Measurements from ENCODE around the gene RBMS2. TPM values are rescaled to one million over a fixed set of nuclear protein-coding genes. Genes with fewer than 3 reads are reported as not detected.

Gene RBMS2
- total RNA-seq, 1 donor from 2014 or later: 2.7 TPM

DNA sequence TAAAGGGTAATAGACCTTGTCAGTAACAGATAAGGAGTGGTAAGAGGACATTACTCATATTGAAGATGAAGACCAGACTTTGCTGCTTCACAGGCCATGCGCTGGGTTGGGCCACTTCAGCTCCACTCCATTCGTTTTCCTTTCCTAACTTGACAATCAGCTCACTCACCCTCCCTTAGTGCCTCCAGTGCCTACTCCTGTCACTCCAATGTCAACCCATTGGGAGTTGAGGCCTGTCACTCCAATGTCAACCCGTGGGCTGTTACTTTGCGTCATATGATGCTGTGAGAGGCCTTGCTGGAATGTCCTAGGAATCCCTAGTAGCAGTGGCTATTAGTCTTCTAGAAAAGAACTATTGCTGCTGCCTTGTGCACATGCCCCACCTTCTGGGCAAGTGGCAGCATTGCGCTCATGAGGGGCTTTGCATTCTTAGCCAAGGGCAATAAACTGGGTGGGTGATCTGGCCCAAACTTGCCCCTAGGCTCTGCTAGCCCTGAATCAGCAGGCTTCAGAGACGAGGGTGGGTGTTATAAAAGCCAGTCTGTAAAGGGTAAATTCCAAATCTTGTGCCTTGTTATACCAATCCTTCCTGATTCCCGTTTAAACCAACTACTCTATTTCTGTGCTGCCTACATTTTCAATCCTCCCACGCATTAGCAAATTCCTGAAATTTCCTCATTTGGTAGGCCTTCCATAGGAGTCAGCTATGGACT, 72.4 kb downstream of the RBMS2 start:
- DNase-seq (peak; percentile 33), ATAC-seq (ENCODE audit: low read depth) (peak; percentile 83)
- H3K36me3 Mint-ChIP-seq (ENCODE audit: low read depth): peaks cover 31% of the 10 kb centered on the region
- TF ChIP-seq, protein P1, sequence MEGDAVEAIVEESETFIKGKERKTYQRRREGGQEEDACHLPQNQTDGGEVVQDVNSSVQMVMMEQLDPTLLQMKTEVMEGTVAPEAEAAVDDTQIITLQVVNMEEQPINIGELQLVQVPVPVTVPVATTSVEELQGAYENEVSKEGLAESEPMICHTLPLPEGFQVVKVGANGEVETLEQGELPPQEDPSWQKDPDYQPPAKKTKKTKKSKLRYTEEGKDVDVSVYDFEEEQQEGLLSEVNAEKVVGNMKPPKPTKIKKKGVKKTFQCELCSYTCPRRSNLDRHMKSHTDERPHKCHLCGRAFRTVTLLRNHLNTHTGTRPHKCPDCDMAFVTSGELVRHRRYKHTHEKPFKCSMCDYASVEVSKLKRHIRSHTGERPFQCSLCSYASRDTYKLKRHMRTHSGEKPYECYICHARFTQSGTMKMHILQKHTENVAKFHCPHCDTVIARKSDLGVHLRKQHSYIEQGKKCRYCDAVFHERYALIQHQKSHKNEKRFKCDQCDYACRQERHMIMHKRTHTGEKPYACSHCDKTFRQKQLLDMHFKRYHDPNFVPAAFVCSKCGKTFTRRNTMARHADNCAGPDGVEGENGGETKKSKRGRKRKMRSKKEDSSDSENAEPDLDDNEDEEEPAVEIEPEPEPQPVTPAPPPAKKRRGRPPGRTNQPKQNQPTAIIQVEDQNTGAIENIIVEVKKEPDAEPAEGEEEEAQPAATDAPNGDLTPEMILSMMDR (IDR thresholded peaks at IDR 0.05): no peak
- intact Hi-C loops (cut with micrococcal nuclease): loop anchor here (1.0 to 10.0 kb wide), 4 partner anchors 21 to 469 kb away; partner anchors contain the start of gene ESYT1
- no peaks in the 10 kb centered on the region for H3K27me3 Mint-ChIP-seq
- no peak overlapping the region for H3K4me3 Mint-ChIP-seq
- CTCF ChIA-PET: interaction anchor here (1.0 to 2.6 kb wide), 5 partner anchors 18 to 476 kb away, joined by 3 to 12 read pairs (median 8); partner anchors contain the start of gene ZC3H10
- POLR2A ChIA-PET: no interaction called here
- no peaks in the 10 kb centered on the region for H3K9me3 Mint-ChIP-seq
- H3K27ac Mint-ChIP-seq: no peak overlapping the region
- peaks cover 2% of the 10 kb centered on the region for H3K4me1 Mint-ChIP-seq

DNA sequence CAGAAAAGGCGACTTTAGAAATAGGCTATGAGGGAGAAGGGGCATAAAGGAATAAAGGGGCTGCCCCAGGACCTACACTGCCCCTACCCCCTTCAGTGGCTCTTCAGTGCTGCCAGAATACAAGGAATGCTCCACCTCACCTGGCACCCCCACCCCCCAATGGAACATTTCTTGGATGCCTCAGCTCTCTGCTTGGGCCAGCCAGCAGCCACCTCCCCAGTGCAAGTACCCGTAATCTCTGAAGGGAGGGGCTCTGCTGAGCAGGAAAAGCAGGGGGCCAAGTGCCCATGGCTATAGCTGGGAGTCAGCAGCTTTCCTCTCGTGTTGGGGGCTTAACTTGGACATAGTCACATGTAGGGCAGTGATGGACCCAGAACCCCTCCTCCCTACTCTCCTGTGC, 75.2 kb downstream of the RBMS2 start:
- DNase-seq (no peak), ATAC-seq (ENCODE audit: low read depth) (no peak)
- Mint-ChIP-seq H3K27me3 (no peaks in the 10 kb centered on the region), H3K27ac (no peak overlapping the region), H3K36me3 (ENCODE audit: low read depth) (peaks cover 59% of the 10 kb centered on the region), H3K4me3 (no peak overlapping the region), H3K9me3 (no peaks in the 10 kb centered on the region), H3K4me1 (peaks cover 2% of the 10 kb centered on the region)
- intact Hi-C loops (cut with micrococcal nuclease): loop anchor here (10.0 kb wide), 1 partner anchor 472 kb away; the partner anchor contains the start of gene ESYT1
- ChIA-PET POLR2A (interaction anchor here (0.7 kb wide), 1 partner anchor 68 kb away, joined by 4 read pairs; no protein-coding TSS in a partner anchor), CTCF (interaction anchor here (0.6 kb wide), 1 partner anchor 40 kb away, joined by 3 read pairs; no protein-coding TSS in a partner anchor)
- TF ChIP-seq, protein P1 (IDR thresholded peaks at IDR 0.05): no peak

DNA sequence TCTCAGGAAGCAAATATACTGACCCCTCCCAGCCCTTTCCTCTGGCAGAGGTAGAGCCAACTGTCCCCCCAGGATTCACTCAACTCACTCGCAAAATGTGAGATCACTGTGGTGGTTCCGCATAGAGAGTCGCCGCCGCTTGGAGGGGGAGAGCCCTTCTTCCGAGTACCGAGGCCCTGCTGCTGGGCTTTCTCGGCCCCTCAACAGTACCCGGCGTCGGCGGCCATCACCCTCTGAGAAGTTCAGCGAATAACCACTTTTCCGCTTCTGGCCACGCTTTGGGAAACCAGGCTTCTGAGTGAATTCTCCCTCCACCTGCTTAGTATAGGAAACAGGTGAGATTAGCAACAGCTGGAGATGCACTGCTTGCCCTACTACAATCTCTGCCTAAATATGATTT, 77.4 kb downstream of the RBMS2 start:
- TF ChIP-seq, protein P1 (IDR thresholded peaks at IDR 0.05): no peak
- H3K36me3 Mint-ChIP-seq (ENCODE audit: low read depth): peaks cover 79% of the 10 kb centered on the region
- H3K4me3 Mint-ChIP-seq: no peak overlapping the region
- intact Hi-C loops (cut with micrococcal nuclease): loop anchor here (10.0 kb wide), 1 partner anchor 474 kb away; the partner anchor contains the start of gene ESYT1
- CTCF ChIA-PET: interaction anchor here (4.7 kb wide), 1 partner anchor 37 kb away, joined by 25 read pairs; no protein-coding TSS in a partner anchor
- peaks cover 2% of the 10 kb centered on the region for H3K4me1 Mint-ChIP-seq
- POLR2A ChIA-PET: interaction anchor here (0.6 kb wide), 1 partner anchor 63 kb away, joined by 3 read pairs; no protein-coding TSS in a partner anchor
- no peaks in the 10 kb centered on the region for H3K27me3 Mint-ChIP-seq
- ATAC-seq (ENCODE audit: low read depth) (no peak), DNase-seq (no peak)
- no peaks in the 10 kb centered on the region for H3K9me3 Mint-ChIP-seq
- H3K27ac Mint-ChIP-seq: no peak overlapping the region

DNA sequence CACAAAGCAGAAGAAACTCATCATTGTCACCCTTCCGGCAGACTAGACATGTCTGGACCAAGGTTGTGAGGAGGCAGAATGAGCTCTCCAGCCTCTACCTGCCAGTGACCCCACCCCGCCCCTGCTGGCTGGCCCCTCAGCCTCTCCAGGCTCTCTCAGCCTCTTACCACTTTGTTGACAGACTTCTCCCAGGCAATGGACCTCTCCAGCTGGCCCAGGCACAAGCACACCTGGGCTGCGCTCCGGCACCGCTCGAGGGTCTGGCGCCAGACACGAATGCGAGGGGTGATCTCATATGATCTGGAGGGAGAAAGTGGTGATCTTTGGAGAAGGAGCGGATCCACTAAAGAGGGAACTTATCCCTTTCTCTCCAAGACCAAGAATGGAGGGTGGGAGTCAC, 78.2 kb downstream of the RBMS2 start:
- DNase-seq (no peak), ATAC-seq (ENCODE audit: low read depth) (no peak)
- intact Hi-C loops (cut with micrococcal nuclease): loop anchor here (10.0 kb wide), 1 partner anchor 475 kb away; the partner anchor contains the start of gene ESYT1
- H3K36me3 Mint-ChIP-seq (ENCODE audit: low read depth): peaks cover 87% of the 10 kb centered on the region
- ChIA-PET CTCF (interaction anchor here (4.7 kb wide), 1 partner anchor 36 kb away, joined by 25 read pairs; no protein-coding TSS in a partner anchor), POLR2A (no interaction called here)
- no peaks in the 10 kb centered on the region for H3K9me3 Mint-ChIP-seq
- no peak overlapping the region for H3K4me3 Mint-ChIP-seq
- H3K27ac Mint-ChIP-seq: no peak overlapping the region
- TF ChIP-seq, protein P1 (IDR thresholded peaks at IDR 0.05): no peak
- H3K4me1 Mint-ChIP-seq: no peaks in the 10 kb centered on the region
- H3K27me3 Mint-ChIP-seq: no peaks in the 10 kb centered on the region

DNA sequence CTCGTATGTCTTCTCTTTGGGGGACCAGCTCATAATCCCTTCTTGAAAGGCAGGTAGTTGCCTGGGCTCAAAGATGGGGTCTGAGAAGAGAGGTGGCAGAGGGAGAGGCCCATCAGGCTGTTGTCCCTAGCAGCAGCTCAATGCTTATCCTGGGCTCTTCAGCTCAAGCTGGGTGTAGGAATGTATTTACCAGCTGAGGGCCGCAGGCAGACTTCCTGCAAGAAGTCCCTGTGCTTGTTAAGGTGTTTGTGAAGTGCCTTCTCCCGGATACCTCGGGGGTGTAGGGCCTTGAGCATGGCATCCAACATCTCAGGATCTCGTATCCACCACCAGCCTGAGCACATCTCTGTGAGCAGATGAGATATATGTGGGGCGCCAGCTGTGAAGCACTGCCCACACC, 79.1 kb downstream of the RBMS2 start:
- no peaks in the 10 kb centered on the region for H3K27me3 Mint-ChIP-seq
- H3K9me3 Mint-ChIP-seq: no peaks in the 10 kb centered on the region
- peaks cover 91% of the 10 kb centered on the region for H3K36me3 Mint-ChIP-seq (ENCODE audit: low read depth)
- intact Hi-C loops (cut with micrococcal nuclease): loop anchor here (1.0 kb wide), 1 partner anchor 36 kb away; no protein-coding TSS in a partner anchor
- TF ChIP-seq, protein P1 (IDR thresholded peaks at IDR 0.05): no peak
- DNase-seq: no peak
- ChIA-PET CTCF (interaction anchor here (0.6 to 4.7 kb wide), 4 partner anchors 11 to 98 kb away, joined by 3 to 25 read pairs (median 4); no protein-coding TSS in a partner anchor), POLR2A (interaction anchor here (1.1 kb wide), 1 partner anchor 36 kb away, joined by 3 read pairs; no protein-coding TSS in a partner anchor)
- H3K4me3 Mint-ChIP-seq: no peak overlapping the region
- H3K4me1 Mint-ChIP-seq: no peaks in the 10 kb centered on the region
- H3K27ac Mint-ChIP-seq: no peak overlapping the region
- ATAC-seq (ENCODE audit: low read depth): no peak

All from activated B cell treated with CpG ODN at 0.5 μM for 24 hours (primary cell).